ENCODE results near the gene ATP11C.

DNA sequence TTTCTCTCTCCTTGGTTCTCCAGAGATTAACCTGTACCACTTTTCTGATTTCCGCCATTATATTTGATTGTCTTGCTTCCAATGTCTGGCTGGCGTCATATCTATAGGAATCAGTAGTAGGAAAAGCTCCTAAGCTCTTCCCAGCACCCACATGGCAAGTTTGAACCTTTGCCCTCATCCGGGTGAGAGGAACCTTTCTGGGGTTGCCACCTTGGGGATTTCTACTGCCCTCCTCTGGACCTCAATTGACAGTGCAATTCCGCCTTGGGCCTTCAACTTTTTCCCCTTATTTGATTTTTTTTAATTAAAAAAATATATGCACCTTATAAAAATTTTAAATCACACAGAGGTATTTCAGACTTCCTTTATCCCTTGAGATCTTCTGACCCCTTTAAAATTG, 34.4 kb upstream of the ATP11C start:
- no peak for TF ChIP-seq EZH2 (IDR thresholded peaks at IDR 0.05)
- no peak for TF ChIP-seq POLR2AphosphoS5 (IDR thresholded peaks at IDR 0.05; ENCODE audit: borderline replicate concordance, low read depth, low read length)
- TF ChIP-seq FOXP2 (optimal IDR thresholded peaks at IDR 0.05; ENCODE audit: control extremely low read depth, extremely low read length, insufficient read depth): no peak

Measured in SK-N-MC (cell line).